GM12892 (cell line): ENCODE results near the gene LRRC75B.

Experiments used
- POLR2A ChIP-seq: IDR thresholded peaks from 2 replicates; pipeline ENCODE4 v1.6.1; 2011; ENCODE audit warnings: low read depth, low read length, control low read depth
- POLR2AphosphoS5 ChIP-seq: IDR thresholded peaks from 2 replicates; pipeline ENCODE4 v1.6.1; 2011; ENCODE audit warnings: low read depth, low read length, control low read depth
- TAF1 ChIP-seq: IDR thresholded peaks from 2 replicates; pipeline ENCODE4 v1.6.1; 2011; ENCODE audit warnings: low read depth, mild to moderate bottlenecking, control low read depth, low read length, borderline replicate concordance

GRCh38 chr22:24599514-24599913, 6.6 kb upstream of the LRRC75B start:
- TF ChIP-seq POLR2A (no peak), TAF1 (no peak), POLR2AphosphoS5 (no peak)
